GM12801 (cell line): Measurements from ENCODE around the gene EN1.

Experiments
- CTCF ChIP-seq: IDR thresholded peaks from one replicate; pipeline ENCODE4 v1.5.1; 2011; ENCODE audit warnings: control low read depth; ENCODE audit not compliant: insufficient read length; ENCODE audit errors: extremely low read depth

The EN1 gene

GRCh38 chr2:118860506-118860905, 13.1 kb upstream of the EN1 start:
- TF ChIP-seq CTCF = no peak

GRCh38 chr2:118859157-118859770, 11.8 kb upstream of the EN1 start:
- no peak for TF ChIP-seq CTCF

GRCh38 chr2:118858485-118859156, 11.2 kb upstream of the EN1 start:
- no peak for TF ChIP-seq CTCF

- TF ChIP-seq CTCF = no peak
Measured at GRCh38 chr2:118857677-118858484, 10.4 kb upstream of the EN1 start.

GRCh38 chr2:118856978-118857676, 9.7 kb upstream of the EN1 start:
- TF ChIP-seq CTCF = no peak

- TF ChIP-seq CTCF = no peak
Measured at GRCh38 chr2:118856330-118856977, 9.0 kb upstream of the EN1 start.
